UCSD-AML1 (cell line): Measurements from ENCODE around the gene SPTAN1.
"Not testable (repeated sequence)": the region's sequence is repeated elsewhere in the genome, so short reads cannot be mapped to it uniquely, and the experiment has no call there.

ENCODE experiments used
- DNase-seq: peaks from one replicate; lab custom pipeline; 2025; ENCODE audit not compliant: unreplicated experiment; lab: John Stamatoyannopoulos, UW

The SPTAN1 gene

GRCh38 chr9:128552744-128553440, 505 bp downstream of the SPTAN1 start:
- peak; percentile 72 for DNase-seq

- DNase-seq = no peak
These were observed 1.3 kb downstream of the SPTAN1 start for GRCh38 chr9:128553728-128554127.

- no peak for DNase-seq
These were observed 1.9 kb downstream of the SPTAN1 start for GRCh38 chr9:128554155-128554862.

- no peak for DNase-seq
These were observed 2.9 kb downstream of the SPTAN1 start for GRCh38 chr9:128555180-128555721.

- DNase-seq = no peak
These were observed 3.9 kb downstream of the SPTAN1 start for GRCh38 chr9:128556276-128556675.

GRCh38 chr9:128556926-128557634, 4.7 kb downstream of the SPTAN1 start:
- no peak for DNase-seq

GRCh38 chr9:128558431-128559310, 6.3 kb downstream of the SPTAN1 start:
- peak; percentile 30 for DNase-seq

- no peak for DNase-seq
These were observed 13.2 kb downstream of the SPTAN1 start for GRCh38 chr9:128565578-128565977.

GRCh38 chr9:128568470-128569078, 16.2 kb downstream of the SPTAN1 start:
- DNase-seq = no peak

GRCh38 chr9:128575469-128575868, 23.1 kb downstream of the SPTAN1 start:
- no peak for DNase-seq

- DNase-seq = no peak
These were observed 23.5 kb downstream of the SPTAN1 start for GRCh38 chr9:128575916-128576315.

GRCh38 chr9:128577206-128577605, 24.8 kb downstream of the SPTAN1 start:
- DNase-seq = no peak

- DNase-seq = no peak
These were observed 26.8 kb downstream of the SPTAN1 start for GRCh38 chr9:128579194-128579593.

GRCh38 chr9:128580731-128581130, 28.3 kb downstream of the SPTAN1 start:
- DNase-seq = no peak

GRCh38 chr9:128585155-128585554, 32.8 kb downstream of the SPTAN1 start:
- DNase-seq = not testable (repeated sequence)

GRCh38 chr9:128586934-128587333, 34.5 kb downstream of the SPTAN1 start:
- DNase-seq = not testable (repeated sequence)

GRCh38 chr9:128587453-128587852, 35.1 kb downstream of the SPTAN1 start:
- no peak for DNase-seq

GRCh38 chr9:128588581-128589233, 36.3 kb downstream of the SPTAN1 start:
- DNase-seq = no peak

- DNase-seq = no peak
These were observed 40.7 kb downstream of the SPTAN1 start for GRCh38 chr9:128593039-128593438.

- no peak for DNase-seq
These were observed 41.5 kb downstream of the SPTAN1 start for GRCh38 chr9:128593856-128594255.
